ENCODE measurements around the gene KRTAP12-3.
"Not testable (repeated sequence)": the region's sequence is repeated elsewhere in the genome, so short reads cannot be mapped to it uniquely, and the experiment has no call there.

KRTAP12-3 gene

DNA sequence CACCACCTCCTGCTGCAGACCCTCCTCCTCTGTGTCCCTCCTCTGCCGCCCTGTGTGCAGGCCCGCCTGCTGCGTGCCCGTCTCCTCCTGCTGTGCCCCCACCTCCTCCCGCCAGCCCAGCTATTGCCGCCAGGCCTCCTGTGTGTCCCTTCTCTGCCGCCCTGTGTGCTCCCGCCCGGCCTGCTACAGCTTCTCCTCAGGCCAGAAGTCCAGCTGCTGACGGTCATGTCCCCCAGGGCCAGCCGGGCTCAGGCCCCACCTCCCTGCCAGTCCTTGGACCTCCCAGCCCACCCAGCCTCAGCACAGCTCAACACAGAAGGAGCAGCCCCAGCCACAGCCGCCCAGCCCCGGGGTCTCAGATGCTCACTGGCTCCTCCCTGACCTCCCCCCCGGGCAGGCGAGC lies 29.9 kb upstream of the KRTAP12-3 start:
- DNase-seq = not testable (repeated sequence)

DNA sequence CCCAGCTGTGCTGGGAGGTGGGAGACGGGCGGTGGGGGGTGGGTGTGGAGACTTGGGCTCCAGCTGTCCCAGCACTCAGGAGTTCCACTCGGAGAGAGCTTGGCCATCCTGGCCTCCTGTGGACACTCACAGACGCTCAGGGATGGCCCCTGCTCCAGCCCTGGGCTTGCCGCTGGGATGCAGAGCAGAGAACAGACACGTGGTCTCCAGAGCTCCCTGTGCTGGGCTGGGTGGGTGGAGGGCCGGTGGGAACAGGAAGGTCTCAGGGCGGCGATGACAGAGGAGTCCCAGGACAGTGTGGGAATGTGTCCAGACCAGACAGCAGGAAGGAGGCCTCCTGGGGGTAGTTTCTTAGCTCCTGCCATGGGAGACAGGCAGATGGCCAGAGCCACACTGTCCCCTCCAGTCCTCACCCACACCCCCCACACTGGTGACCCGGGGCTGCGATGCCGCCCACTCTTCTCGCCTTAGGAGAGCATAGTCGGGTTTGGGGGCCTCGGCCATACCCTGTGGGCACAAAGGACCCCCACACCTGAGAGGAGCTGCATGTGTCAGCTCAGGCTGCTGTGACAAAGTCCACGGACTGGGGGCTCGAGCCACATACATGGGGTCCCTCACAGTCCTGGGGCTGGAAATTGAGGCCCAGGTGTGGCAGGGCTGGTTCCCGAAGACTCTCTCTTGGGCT lies 28.9 kb upstream of the KRTAP12-3 start:
- no peak for DNase-seq

DNA sequence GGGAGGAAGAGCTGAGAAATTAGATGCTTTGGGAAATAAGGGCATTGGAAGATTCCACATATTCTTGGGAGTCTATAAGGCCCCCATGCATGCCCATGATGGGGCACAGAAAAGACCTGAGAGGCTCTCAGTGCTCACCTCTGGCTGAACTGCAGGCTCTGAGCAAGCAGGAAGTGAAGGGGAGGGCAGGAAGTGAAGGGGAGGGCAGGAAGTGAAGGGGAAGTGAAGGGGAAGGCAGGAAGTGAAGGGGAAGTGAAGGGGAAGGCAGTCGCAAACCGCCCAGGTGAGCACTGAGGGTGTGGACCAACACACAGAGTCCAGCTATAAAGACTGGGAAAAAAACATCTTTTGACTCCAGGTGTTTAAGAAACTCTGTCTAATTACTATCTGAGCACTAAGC lies 27.3 kb upstream of the KRTAP12-3 start:
- DNase-seq = no peak

DNA sequence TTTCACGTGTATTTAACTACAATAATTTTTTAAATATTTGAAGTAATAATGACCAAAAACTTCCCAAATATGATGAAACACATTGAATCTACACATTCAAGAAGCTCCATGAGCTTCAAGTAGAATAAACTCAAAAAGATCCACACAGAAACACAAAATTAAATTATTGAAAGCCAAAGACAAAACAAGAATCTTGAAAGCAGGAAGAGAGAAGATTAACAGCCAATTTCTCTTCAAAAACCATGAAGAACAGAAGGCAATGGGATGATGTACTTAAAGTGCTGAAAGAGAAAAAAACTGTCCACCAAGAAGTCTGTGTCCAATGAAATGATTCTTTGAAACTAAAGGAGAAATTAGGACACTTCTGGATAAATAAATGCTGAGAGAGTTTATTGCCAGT lies 25.7 kb upstream of the KRTAP12-3 start:
- no peak for DNase-seq

DNA sequence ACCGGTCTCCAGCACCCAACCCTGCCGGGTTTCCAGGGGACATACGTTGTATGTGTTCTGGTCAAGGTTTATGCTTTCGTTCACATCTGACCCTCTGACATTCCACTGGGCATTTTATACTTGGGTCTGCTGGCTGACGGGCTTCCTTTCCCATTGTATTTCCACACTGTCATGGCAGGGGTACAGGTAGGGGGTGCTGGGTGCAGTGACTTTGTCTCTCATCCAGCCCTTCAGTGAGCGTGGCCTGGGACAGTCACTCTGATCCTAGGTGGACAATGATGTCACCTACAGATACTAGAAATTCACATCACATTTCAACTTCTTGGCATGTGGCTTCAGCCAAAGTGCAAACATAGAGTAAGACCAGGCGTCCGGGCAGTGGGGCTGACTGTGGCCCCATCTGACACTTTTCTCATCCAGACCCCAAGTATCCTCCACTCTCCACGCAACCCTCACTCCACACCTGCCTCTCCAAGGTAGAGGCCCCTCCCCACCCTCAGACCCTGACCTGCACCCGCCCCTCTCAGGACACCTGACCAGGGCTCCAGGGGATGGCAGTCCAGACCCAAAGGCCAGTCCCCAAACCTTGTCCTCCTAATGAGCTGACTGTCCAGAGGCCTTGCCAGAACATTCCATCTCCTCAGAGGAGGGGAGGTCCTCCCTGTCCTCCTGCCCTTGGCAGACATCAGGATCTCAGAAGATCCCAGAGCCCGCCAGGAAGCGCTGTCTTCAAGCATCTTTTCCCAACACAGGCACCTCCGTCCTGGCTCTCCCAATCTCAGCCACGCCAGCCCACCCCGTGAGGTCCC lies 21.3 kb upstream of the KRTAP12-3 start:
- DNase-seq = no peak

DNA sequence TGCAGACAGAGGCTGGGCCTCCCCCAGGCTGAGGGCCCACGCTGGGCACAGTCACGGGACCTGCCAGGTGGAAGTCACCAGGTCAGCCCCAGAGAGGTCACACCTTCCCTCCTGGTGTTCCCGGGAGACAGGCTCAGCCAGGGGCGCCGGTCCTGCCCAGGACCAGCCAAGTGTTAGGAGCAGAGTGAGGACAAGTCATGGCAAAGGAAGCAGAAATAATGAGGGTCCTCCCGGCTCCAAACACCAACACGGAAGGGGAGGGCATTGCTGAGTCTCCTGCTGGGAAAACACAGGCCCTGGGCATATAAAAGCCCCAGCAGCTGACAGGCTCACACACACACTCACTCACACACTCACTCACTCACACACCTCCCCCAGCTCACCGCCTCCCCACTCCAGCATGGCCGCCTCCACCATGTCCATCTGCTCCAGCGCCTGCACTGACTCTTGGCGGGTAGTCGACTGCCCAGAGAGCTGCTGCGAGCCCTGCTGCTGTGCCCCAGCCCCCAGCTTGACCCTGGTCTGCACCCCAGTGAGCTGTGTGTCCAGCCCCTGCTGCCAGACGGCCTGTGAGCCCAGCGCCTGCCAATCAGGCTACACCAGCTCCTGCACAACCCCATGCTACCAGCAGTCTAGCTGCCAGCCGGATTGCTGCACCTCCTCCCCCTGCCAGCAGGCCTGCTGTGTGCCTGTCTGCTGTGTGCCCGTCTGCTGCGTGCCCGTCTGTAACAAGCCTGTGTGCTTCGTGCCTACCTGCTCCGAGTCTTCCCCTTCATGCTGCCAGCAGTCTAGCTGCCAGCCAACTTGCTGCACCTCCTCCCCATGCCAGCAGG lies 20.5 kb upstream of the KRTAP12-3 start, which contains the start of gene KRTAP10-10:
Gene KRTAP10-10, plus strand, starts transcription at position 339 of the 833 bp plus-strand sequence. Its CDS starts 62 bp downstream, at position 401.
- no peak for DNase-seq

DNA sequence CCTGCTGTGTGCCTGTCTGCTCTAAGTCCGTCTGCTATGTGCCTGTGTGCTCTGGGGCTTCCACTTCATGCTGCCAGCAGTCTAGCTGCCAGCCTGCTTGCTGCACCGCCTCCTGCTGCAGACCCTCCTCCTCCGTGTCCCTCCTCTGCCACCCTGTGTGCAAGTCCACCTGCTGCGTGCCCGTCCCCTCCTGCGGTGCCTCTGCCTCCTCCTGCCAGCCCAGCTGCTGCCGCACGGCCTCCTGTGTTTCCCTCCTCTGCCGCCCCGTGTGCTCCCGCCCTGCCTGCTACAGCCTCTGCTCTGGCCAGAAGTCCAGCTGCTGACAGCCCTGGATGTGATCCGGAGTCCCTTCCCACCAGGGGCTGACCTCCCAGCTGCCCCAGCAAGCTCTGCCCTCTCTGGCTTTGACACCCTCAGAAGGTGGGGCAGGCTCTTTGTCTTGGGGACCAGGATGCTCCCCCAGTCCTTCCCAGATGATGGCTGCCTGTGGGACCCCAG lies 19.8 kb upstream of the KRTAP12-3 start:
- not testable (repeated sequence) for DNase-seq

DNA sequence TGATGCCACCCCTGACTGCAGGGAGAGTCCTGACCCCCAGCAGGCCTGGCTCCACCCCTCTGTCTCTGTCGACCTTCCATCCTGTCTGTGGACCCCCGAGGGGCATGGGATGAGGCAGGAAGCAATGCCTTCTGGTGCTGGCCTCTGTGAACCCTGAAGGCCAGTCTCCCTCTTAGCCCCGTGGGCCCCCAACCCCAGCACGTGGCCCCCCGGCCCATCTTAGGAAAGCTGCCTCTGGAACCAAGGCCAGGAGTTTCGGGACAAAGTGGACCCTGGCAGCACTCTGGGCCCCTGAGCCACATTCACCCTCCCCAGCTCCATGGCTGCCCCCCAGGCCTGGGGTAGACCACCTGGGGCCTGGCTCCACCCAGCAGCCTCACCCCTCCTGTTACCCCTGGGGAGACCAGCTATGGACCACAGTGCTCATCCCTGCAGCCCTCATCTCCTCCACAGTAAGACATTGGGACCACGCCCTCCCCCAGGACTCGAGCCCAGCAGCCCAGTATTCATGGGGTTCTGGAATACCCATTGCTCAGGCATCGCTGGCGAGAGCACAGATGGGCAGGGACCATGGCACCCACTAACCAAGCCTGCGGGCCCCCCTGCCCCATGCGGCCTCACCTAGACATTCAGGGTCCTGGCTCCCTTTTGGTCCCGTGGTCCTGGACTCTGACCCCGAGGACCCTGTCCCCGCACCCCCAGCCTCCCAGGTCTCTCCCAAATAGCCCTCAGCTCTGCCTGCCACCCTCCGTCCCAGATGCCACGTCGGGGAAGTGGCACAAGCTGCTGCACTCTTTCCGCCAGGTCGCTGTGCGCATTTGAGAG lies 19.0 kb upstream of the KRTAP12-3 start:
- DNase-seq = not testable (repeated sequence)

DNA sequence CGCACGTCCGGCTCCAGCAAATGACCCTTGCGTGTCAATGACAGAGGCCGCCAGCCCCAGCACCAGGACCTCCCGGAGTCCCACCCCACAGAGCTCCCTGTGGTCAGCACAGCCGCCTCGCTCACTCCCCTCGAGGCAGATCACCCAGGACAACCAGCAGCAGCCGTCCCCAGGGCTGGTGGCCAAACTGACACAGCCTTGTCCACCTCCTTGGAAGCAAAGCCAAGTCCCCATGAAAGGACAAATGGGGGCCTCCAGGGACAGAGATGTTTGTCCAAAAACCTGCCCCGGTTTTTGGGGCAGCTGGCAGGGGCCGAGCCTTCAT lies 18.4 kb upstream of the KRTAP12-3 start:
- DNase-seq = no peak

DNA sequence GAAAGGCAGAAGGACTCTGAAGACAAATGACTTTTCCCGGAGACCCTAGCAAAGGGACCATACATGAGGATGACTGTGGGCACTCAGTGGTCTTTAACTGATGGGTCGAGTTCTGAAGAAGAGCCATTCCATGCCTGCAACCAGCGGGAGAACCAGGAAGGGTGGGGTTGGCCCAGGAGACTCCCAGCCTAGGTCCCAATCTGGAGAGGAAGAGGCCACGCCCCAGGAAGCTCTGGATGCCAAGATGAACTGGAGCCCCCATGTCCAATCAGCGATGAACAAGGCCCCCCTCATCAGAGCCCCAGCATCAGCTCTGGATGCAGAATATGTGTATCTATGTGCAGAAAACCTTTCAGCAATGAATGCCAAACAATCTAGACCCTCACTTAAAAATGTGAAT lies 17.0 kb upstream of the KRTAP12-3 start:
- DNase-seq = no peak

DNA sequence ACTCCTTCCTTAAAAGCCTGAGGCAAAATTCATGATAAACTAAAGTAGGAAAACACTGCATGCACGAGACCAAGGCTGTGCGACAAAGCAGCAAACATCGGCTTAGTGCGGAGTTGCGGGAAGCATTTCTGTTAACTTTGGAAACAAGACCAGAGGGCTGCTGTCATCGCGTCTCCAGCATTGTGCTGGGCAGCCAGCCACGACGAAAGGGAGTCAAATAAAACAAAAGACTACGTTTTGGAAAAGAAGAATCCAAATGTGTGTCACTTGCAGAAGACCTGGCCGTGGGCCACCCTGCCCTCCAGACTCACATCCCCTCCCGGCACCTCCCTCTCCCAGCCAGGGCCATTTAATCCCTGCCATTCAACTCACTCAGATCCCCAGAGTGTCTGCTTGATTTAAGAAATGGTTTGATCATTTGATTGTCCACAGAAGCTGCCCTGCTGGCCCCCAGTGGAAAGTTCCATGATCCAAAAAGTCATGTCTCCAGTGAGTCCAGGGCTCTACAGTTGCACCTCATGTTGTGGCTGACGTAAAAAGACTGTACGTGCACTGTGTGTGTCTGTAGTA lies 13.9 kb upstream of the KRTAP12-3 start:
- DNase-seq = no peak

DNA sequence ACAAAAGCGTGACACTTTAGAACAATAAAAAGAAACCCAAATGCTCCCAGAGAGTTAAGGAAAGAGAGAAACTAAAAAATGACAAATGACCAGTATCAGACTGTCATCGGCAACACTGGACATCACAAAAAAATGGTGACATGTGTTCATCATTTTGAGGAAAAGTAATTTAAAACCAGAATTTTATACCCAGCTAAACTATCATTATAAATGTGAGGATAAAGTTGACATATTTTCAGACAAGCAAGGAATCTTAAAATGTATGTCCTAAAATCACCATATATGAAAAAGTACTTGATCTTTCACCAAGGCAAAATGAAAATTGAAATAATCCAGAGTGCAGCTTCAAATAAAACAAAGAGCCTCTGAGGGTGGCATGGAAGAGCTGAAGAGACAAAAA lies 12.9 kb upstream of the KRTAP12-3 start:
- DNase-seq = no peak

DNA sequence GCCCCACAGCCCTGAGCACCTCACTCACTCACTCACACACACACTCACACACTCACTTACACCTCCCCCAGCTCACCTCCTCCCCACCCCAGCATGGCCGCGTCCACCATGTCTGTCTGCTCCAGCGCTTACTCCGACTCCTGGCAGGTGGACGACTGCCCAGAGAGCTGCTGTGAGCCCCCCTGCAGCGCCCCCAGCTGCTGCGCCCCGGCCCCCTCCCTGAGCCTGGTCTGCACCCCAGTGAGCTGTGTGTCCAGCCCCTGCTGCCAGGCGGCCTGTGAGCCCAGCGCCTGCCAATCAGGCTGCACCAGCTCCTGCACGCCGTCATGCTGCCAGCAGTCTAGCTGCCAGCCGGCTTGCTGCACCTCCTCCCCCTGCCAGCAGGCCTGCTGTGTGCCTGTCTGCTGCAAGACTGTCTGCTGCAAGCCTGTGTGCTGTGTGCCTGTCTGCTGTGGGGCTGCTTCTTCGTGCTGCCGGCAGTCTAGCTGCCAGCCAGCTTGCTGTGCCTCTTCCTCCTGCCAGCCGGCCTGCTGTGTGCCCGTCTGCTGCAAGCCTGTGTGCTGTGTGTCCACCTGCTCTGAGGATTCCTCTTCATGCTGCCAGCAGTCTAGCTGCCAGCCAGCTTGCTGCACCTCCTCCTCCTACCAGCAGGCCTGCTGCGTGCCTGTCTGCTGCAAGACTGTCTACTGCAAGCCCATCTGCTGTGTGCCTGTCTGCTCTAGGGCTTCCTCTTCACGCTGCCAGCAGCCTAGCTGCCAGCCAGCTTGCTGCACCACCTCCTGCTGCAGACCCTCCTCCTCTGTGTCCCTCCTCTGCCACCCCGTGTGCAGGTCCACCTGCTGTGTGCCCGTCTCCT lies 11.1 kb upstream of the KRTAP12-3 start, which contains the start of gene KRTAP10-11:
Gene KRTAP10-11, plus strand, starts transcription at position 49 of the 856 bp plus-strand sequence. Its CDS starts 45 bp downstream, at position 94.
- not testable (repeated sequence) for DNase-seq

DNA sequence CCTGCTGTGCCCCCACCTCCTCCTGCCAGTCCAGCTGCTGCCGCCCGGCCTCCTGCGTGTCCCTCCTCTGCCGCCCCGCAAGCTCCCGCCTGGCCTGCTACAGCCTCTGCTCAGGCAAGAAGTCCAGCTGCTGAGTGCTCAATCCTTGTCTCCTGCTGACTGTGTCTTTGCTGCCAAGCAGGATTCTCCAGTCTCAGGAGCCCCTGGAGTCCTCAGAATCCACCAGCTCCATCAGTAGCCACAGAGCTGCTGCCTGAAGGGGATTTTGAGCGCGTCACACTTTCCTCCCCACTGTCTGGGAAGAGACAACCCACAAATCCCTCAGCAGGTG lies 10.5 kb upstream of the KRTAP12-3 start:
- DNase-seq = no peak

DNA sequence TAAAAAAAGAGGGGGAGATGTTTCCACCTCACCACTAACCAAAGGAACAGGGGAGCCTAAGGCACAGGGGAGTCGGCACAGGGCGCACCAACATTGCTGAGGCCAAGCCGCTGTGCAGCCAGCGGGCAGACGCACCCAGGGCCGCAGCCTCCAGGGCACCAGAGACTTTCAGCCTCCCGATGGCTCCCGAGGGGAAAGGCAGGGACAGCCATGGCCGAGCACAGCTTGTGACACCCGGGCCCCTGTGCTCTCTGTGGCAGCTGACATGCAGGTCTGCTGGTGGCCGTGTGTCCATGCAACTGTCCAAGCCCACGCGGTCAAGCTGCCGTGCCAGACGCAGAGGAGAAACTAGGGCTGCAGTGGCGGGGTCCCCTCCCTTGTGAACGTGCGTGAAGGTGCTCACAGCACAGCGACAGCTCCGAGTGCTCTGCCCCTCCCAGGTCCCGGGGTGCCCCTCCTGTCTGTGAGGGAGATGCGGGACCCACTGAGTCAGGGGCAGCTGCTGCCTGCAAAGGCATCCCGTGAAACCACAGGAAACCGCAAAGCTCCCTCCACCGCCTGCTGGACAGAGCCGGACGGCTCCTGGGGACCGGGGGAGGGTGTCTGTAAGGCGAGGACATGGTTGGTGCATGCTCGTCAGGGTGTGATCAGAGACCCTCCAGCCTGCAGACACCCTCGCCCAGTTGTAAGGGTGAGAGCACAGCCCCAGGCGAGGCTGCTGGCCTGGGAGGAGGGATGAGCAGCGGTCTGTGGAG lies 9.0 kb upstream of the KRTAP12-3 start:
- no peak for DNase-seq

DNA sequence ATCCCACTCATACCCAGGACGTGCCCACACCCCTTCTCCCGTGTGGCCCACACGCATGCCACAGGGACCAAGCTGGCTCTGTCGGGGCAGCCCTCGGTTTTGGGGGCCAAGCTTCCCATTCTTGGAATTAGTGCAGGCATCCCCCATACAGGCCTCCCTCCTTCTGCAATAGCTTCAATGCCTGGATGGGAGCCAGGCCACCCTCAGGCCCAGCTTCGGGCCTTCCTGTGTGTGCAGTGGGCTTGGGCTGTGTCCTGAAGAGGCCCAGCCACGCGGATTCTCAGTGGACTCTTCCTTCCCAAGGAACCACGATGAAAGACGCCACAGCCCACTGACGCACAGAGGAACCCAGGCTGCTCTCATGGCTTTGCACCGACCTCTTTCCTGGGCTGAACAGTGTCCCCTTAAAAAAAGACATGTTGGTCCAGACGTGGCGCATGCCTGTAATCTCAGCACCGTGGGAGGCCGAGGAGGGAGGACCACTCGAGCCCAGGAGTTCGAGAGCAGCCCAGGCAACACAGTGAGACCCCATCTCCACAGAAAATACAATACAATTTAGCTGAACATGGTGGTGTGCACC lies 8.1 kb upstream of the KRTAP12-3 start:
- no peak for DNase-seq

DNA sequence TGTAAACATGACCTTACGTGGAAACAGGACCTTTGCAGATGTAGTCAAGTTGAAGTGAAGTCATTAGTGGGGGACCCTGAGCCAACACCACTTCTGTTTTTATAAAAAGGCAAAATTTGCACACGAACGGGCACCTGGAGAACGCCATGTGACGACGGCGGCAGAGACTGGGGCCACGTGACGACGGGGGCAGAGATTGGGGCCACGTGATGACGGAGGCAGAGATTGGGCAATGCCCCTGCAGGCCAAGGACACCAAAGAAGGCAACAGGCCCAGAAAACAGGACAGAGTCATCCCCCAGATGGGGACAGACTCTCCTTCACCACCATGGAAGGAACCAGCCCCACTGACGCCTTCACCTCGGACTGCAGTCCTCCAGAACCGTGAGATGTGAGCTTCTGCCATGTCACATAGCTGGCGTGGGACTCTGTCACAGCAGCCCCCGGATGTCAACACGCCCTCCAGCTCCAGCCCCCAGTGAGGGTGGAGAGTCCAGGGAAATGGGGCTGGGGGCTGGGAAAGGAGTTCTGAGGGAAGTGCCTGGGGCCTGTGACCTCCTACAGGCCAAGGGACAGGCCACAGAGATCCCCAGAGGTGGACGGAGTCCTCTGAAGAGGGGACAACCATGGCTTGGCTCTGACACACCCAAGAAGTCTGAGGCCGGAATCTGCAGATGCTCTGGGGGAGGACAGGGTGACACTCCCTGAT lies 7.3 kb upstream of the KRTAP12-3 start:
- DNase-seq = no peak

DNA sequence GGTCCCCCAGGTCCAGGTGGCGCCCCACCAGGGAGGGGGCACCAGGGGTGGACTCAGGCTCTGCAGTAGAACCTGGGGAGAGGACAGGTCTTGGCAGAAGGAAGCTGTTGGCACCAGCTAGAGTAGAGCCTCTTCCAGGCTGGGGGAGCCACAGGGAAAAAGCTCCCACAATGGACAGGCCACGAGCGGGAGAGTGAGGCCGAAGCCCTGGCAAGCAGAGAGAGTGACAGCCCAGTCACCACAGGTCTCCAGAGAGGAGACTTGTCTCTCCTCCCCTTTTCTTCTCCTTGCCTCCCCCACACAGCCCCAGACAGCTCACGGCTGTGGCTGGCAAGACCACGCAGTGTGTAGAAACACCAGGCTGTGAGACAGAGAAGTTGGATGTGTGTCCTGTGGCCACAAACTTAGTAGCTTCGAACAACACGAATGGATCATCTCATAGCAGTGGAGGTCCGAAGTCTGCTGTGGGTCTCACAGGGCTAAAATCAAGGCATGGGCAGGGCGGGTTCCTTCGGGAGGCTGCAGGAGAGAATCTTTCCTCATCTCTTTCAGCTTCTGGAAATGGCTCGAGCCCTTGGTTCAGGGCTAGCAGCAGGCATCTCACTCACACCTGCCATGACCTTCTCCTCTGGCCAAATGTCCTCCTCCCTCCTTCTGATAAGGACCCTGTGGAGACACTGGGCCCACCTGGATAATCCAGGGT lies 6.6 kb upstream of the KRTAP12-3 start:
- no peak for DNase-seq

DNA sequence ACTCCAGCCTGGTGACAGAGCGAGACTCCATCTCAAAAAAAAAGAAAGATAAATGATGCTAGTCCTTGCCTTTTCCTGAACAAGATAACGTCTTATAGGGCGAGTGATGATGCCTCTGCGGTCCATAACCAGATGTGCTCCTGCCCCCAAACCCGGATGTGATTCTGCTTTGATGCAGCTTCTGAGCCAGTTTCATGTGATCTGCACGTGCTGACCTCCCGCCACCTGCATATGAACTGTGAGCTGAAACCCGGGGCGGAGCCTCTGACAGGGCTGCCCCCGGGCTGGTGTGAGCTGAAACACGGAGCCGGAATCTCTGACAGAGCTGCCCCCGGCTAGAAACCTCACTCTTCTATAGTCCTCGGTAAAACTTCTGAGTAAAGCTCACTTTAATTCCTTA lies 4.6 kb upstream of the KRTAP12-3 start:
- no peak for DNase-seq

All from stimulated activated CD4-positive, alpha-beta T cell treated with anti-CD3 and anti-CD28 coated beads, Interleukin-2, amount 100 ng/mL, for 24 hours (primary cell).